ENCODE measurements around the gene HDAC7.

HDAC7 gene

DNA sequence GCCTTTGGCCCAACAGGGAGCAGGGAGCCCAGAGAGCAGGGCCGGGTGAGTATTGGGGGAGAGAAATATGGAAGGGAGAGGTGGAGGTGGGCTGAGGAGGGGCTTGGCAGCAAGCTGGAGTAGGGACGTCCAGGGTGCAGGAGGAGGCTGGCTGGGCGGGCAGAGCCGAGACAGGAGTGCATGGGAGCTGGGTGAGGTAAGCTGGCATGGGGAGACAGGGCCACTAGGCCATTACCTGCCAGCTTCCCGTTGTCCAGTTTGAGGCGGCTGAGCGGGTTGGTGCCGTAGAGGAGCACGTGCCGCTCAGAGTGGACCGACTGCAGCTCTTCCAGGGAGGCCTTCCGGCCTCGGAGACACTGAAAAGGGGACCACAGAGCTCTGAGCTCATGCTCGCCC, 28.4 kb downstream of the HDAC7 start:
- DNase-seq, result no peak

DNA sequence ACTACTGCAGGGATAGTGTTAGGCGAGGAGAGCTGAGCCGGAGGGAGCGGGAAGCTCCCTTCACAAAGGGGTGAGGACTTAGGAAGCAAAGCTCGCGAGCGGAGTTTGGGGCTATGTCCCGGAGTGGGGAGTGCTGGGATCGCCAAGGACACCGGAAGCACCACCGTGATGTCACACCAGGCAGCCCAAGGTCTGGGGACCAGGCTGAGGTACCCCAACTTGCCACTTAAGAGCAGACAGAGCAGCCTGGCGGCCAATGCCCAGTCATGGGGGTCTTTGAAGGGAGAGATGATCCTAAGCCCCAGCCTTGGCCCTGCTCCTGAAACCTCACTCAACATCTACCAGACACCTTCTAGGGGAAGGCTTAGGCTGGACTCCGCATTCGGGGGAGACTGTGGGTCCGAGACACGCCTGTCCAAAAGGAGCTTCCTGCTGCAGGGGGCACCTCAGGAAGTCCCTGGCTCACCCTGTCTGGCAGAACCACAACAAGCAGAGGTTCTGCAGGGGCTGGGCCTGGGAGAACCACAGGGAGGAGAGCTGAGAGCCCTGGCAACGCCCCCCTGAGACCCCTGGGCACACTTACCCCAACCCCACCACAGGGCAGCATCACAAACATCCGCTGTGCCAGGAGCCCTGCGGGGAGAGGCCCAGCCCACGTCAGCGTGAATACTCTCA, 28.9 kb downstream of the HDAC7 start:
- no peak for DNase-seq

DNA sequence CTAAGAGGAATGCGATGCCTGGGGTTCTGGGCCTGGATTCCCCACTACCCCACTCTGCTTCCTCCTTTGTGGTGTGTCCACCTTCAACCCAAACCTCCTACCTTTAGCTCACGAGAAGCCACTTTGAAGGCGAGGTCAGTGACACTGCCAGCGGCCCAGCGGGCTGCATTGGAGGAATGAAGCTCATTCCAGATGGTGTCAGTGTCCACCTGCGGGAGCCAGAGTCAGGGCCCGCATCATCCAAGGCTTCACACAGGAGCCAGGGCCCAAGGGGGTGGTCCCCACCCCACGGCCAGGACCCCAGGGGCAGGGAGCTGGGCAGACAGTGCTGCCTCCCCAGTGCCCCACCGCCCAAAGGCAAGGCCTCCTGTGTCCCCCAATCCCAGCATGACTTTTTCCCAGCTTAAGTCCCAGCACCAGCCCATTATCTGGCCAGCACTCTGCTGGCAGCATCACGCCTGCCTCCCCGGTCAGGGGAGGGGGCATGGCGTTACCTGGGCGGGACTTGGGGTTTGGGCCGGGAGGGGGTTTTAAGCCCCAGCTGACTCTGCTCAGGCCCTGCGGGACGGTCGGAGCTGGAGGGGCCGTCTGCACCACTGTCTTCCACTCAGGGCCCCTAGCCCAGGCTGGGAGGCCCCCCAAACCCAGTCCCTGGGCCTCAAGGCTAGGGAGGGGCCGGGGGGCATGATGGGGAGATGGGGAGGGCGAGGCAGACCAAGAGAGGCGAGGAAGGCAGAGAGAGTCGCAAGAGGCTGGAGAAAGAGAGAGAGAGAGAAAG, 29.8 kb downstream of the HDAC7 start:
- no peak for DNase-seq

DNA sequence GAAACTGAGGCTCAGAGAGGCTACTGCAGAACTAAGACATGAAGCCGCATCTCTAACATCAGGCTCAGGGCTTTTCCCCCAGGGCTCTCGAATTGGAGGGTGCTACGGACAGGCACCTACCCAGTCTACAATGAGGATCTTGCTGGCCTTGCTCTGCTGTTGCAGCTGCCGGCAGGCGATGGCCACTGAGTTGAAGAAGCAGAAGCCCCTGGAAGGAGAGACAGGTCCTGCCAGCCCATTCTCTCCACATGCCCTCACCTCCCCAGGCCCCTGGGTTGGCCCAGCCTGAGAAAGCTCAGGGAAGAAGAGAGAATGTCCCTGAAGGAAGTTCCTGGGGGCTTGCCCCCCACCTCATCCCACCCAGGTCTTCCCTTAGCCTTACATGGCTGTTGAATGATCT, 30.6 kb downstream of the HDAC7 start:
- no peak for DNase-seq

DNA sequence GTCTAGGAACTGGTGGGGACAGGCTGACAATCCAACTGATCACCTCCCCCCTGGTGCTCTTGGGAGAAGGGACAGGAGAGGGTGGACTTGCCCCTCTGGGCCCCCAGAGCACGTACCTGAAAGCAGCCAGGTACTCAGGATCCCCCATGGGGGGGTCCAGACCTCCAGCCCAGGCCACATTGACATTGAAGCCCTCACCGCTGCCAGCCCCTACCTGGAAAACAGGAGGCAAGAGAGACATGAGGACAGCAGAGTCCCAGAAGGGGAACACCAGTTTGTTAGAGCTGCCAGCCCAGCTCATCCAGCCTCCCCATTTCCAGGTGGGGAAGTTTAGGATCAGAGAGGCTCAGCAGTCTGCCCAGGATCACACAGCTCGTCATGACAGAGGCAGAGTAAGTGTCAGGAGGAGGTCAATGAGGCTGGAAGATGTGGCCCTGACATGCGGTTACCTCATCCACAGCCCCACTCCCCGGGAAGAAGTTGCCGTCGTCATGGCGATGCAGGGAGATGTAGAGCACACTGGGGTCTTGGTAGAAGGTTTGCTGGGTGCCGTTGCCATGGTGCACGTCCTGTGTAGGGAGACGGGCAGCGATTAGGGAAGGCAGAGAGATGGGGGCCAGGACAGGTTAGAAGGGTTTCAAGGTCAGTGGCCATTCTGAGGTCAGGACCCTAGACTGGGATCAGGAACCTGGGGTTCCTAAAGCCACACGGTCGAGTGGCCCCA, 31.9 kb downstream of the HDAC7 start:
- no peak for DNase-seq

DNA sequence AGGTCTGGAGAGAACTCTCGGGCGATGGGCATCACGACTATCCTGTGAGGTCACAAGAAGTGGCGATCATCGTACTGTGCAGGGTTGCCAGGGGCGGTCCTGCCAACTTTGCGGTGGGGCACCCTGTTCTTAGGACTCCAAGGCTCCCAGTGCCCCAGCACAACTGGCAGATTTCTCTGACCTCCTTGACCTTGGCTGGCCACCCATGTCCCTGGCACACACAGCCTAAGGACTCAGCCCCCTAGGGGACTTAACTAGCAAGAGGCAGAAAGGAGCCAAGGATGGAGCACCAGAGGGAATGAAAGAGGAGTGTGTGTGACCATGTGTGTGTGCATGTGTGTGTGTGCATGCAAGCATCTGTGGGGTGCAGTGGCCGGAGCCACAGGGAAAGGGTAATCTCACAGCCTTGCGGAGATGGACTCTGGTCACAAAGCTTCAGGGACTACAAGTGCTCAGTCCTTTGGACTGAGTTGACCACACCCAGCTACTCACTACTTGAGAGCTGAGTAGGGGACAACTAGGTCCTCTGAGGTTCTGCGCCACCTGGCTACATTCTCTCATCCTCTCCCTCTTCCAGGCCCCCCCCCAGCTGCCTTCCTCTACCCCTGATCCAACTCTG, 32.9 kb downstream of the HDAC7 start:
- no peak for DNase-seq

DNA sequence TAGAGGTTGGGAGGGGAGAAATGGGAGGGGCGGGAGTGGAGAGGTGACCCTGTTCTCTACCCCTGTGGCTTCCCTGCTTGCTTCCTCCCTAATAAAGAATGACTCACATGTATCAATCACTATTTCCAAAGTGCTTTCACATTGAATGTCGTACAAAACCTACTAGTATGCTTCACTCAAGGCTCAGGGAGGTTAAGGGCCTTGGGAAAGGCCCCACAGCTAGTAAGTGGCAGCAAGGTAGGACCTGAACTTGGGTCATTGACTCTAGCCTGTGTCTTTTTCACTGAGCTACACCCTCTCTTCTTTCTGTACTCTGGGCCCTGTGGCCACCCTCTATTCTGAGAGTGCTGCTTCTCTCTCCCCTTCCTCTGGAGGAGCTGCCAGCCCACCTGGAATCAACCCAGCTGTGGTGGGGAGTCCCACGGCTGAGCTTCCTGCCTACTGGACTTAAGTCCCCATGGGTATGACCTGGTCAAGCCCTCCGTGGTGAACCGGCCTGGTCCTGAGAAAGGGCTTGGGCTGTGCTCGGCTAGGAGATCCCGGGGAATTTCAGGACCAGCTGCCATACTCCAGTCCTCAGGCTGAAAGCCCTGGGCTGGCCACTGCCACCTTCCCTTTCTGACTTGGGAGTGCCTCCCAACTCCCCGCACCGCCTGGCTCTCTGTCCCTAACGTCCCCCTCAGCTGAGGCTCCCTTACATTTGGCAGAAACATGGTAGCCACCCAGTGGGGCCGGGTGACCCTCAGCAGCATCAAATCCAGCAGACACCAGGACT, 33.6 kb downstream of the HDAC7 start:
- no peak for DNase-seq

DNA sequence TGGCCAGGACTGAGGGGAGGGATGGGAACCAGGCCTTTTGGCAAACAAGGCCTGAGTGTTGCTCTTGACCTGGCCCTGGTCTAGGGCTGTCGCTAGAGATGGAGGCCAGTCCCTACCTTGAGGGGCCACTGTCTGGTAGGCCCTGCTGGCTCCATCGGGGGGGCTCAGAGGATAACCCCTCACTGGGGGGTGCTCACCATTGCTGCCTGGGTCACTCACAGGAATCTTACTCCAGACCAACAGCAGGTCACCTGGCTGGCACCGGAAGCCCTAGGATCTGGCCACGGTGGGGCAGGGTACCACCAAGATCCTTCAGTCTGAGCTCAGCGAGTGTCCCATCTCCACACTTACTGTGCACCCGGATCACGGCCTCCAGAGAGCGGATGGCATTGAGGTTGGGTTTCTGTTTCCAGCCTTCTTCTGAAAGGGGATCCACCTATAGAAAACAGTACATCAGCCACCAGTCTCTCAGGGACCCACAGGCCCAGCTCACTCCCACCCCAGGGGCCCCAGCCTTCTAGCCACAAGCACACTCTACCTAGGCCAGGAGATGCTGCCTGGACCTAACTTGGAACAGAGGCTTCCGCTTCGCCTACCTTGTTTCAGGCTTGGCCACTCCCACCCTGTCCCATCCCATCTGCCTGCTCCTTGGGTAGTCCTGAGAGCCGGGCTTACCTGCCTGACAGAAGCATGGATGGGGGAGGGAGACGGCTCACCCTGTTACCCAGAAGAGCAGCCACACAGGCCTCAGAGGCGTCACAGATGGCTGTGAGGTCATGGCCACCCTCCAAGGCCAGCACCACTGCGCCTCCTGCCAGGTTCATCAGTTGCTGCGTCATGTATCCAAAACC, 34.4 kb downstream of the HDAC7 start:
- no peak for DNase-seq

DNA sequence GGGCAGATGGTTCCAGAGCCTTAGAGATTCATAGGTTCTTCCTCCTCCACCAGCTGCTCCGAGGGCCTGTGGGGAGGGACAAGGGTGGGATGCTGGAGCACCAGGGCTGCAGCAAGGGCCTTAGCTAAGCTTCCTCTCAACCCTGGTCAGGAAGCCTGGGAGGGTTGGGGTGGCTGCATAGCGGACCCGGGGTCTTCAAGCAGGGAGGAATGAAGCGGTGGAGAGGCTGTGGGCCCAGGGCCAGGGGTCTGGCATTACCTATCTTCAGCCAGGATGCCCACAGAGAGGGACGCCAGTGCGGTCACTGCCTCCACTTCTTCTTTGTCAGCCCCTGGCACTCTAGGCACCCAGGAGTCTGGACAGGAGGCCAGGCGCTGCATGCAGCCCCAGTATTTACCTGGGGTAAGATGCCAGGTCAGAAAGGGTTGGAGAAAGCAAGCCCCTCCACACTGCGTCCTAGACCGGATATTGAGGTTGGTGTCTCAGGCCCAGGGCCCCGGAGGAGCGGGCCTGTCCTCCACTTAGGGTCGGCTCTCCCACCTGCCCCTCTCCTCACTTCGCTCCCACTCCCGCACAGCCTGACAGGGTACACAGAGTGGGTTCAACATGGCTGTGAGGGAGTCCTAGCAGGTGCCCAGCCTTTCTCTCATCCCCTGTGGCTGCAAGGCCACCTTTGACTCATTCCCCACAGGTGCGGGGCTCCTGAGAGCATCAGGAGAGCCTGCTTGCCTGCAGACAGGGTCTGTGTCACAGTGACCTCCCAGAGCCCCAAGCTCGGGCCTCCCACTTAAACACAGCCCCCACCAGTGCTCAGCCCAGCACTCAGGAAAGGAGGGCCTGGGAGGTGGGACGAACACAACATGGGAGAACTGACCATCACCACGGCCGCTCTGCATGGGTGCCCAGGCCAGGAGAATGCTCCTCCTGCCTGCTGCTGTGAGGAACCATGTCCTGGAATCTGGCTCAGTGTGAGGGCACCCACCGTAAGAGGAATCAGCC, 35.6 kb downstream of the HDAC7 start:
- no peak for DNase-seq

DNA sequence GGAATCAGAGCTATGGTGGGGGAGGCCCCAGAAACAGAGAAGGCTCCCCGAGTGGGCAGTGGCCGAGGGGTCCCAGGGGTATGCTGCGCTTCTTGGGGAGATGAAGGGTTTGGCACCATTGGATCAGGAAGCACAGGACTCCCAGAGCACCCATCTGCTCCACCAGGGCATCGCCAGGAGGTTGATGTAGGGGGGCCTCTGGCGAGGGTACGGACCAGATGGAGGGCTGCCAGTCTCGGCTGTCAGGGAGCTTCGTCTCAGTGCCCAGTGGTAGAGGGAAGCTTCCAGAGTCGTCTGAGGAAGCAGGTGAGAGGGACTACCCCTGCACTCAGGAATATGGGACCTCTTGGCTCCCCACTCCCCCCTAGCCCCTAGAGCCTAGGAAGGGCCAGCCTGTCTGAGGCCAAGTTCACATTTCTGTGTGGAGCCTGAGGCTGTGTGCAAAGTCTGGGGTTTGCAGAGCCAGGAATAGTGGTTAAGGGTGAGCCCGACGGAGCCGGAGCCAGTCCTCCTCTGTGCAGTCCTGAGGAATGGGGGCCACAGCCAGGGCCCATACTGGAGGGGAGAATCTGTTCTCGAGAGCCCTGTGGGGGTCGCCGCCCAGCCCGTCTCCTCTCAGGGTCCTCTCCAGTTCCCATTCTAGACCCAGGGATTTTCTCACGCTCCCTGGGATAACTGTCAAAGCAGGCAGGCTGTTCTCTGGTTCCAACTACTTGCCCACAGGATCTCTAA, 36.5 kb downstream of the HDAC7 start:
- no peak for DNase-seq

DNA sequence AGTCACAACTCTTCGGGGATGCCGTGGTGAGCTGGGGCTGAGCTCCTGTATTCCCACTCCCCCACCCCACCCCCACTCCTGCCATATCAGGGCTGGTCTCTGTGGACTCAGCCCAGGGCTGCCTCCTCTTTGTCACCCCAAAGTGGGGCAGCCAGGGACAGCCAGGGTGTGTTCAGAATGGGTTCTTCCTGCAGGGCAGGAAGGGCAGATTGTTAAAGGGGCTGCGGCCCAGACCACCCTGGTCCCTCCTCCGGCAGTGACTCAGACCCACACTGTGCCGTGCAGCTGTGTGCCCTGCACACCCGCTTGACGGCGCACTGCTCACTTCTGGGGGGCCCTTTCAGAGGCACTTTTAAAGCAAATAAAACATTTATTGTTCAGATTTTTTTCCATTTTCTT, 37.3 kb downstream of the HDAC7 start:
- no peak for DNase-seq

DNA sequence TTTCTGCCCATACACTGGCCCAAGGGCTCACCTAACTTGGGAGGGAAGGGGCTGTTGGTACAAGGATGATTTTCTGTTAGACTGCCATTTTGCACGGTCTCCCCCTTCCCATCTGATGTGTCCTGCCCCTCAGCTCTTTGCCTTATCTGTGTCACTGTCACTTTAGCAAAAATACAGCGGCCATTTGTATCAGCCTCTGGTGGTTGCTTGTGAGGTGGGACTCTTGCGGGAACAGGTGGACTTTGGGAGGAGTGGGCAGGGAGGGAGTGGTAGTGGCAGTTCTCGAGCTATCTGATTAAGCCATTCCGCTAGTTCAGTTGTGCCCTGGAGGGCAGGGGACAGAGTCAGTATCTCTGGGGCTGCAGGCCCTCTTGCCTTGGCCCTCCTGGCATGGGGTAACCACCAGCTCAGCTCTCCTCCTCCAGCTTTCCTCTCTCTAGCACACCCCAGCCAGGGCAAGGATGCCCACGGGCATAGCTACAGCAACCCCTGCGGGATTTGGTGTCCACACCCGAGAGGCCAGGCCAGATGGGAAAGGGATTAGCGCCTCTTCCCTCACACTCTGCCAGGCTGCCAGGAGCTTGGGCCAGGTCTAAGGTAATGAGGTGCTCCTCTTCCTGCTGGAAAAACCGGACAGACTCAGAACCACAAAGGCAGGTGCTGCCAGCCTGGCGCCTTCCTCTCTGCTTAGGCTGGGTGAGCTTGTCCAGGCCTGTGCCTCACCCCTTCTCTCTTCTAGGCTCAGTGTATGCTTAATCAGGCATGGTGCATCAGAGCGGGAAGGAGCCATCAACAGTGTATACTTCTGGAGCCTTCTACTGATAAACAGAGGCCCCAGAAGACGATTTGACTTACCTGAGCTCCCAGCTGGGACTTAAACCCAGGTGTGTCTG, 38.0 kb downstream of the HDAC7 start:
- DNase-seq, result no peak

DNA sequence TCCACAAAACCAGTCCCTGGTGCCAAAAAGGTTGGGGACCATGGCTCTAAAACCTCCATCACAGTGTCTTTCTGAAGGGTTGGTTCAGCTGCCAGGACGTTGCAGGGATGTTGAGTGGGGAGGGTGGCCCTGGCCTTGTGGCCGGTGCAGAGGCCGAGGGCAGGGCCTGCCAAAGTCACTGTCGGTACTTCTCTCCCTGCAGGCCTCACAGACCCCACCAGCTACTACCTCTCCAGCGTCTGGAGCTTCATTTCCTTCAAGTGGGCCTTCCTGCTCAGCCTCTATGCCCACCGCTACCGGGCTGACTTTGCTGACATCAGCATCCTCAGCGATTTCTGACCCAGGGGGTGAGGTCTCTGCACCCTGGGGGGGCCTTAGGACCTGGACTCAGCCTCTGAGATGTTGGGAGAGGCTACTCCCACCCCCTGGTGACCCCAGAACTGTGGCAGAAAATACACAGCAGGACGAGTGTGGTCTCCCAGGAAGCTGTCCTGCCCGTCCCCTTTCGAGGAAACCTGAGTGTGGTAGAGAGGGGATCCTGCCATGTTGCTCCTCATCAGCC, 39.7 kb downstream of the HDAC7 start:
- DNase-seq, result no peak

DNA sequence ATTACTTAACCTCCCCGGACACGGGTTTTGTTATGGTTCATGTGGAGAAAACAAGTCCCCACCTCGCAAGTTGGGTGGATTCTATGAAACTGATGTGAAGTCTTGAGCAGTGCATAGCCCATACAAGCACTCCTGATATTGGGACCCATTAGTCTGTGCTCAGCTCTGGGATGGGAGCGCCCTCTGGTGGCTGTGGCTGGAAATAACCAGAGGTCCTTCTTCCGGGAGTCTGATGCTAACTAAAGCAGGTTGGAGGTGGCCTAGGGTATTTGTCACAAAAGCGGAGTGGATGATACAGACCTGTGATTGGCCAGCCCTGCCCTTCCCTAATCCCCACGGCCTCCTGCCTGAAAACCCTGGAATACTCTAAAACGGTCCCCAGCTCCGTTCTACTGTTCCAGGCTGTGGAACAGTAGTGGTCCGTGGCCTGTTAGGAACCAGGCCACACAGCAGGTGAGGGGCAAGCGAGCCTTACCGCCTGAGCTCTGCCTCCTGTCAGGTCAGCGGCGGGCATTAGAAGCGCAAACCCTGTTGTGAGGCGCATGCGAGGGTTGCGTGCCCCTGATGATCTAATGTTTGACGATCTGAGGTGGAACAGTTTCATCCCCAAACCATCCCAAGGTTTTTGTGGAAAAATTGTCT, 40.3 kb downstream of the HDAC7 start:
- DNase-seq, result peak; percentile 90

DNA sequence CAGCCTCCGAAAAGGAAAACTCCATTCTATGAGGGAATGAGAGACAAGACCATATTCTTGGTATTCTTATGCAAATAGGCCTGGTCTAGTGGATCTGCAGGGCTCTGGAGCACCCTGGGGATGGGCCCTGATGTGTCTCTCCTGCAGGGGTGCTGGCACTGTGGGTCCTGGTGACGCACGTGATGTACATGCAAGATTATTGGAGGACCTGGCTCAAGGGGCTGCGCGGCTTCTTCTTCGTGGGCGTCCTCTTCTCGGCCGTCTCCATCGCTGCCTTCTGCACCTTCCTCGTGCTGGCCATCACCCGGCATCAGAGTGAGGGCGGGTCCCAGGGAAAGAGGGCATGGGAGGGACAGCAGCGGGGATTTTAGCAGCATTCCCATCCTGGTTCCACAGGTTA, 40.8 kb downstream of the HDAC7 start:
- no peak for DNase-seq

DNA sequence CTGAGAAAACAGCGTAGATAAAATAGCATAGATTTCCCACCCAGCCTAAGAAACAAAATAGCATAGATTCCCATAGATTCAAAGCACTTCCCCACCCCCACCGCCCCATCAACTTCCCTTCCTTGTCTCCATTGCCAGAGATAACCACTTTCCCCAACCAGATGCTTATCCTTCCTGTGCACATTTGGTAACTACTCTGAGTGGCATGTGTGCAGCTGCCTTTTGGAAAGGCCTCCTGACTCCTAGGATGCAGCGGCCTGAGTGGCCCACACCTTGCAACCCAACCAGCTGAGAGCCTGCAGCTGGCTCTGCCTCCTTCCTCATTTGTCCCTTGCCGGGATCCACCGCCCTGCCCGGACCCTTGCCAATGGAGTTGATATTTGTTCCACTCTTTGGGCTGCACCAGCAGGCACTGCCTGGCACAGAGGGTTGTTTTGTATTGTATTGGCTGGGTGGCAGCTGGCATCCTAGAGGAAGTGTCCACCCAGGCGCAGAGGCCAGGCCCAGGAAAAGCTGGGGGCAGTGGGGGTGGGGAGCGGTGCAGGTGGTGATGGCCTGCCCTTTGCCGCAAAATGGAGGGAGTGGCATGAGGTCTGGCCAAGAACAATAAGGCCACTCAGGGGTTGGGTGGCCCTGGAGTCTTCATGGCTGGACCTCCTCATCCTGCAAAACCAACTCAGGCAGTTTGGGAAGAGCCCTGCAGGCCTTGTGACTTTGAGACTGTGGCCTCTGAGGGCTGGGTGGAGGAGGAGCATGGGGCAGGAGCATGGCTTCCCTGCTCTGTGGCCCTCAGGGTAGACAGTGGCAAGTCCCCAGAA, 41.8 kb downstream of the HDAC7 start:
- DNase-seq, result no peak

DNA sequence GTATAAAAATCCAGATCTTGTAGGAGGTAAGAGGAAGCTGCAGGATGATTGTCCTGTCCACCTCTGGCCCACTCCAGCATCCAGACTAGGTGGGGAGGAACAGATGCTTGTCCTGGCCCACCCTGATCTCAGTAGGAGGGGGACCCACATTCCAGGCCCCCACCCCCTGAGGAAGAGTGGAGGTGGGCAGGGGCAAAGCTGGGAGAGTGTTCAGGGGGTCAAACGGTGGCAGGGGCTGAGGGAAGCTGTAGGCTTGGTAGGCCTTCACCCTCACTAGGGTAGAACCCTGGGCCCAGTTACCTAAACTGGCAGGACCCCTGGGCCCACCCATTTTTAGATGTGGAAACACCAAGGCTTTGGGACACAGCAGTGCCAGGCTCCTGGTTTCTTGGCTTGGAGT, 42.6 kb downstream of the HDAC7 start:
- DNase-seq, result no peak
